SKM-1 (cell line): ENCODE measurements around the gene ADARB2.

ENCODE experiments used
- DNase-seq: peaks from one replicate; lab custom pipeline; 2025; ENCODE audit not compliant: unreplicated experiment; lab: John Stamatoyannopoulos, UW

ADARB2 gene

DNA sequence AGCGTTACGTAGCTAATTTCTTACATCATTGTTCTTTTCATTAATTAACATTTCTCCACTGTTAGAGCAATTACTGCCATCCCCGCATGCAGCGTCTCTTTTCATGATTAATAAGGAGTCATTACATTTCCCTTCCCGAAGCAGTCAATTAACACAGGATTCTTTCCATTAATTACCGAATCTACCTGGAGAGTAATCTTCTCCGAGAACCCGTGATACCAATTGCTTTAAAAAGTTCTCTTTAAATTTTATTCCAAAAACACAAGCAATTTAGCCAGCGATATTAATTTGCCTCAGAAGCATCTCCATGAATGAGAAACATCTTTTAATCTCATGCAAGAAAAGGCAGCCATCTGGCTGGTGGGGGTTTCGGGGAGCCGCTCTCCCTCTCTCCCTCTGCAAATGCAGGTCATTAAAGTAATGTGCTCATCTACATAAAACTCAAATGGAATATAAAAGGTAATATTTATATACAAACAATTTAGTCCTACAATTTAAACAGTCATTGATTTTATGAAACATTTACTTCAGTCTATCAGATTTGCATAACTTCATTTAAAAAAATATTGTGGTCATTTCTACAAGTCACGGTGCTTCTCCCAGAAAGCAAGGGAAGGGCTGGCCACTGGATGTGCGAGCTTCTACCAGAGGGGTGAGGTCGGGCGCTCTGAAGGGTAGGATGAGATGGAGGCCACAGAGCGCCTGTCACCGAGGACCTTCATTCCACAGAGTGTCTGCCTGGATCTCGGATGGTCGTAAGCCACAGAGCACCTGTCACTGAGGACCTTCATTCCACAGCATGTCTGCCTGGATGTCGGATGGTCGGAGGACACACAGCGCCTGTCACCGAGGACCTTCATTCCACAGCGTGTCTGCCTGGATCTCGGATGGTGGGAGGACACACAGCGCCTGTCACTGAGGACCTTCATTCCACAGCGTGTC lies 536.2 kb downstream of the ADARB2 start:
- no peak for DNase-seq

- no peak for DNase-seq
Measured at GRCh38 chr10:1199897-1200721, 537.2 kb downstream of the ADARB2 start.

GRCh38 chr10:1199345-1199673 lies 538.0 kb downstream of the ADARB2 start:
- DNase-seq, result no peak

GRCh38 chr10:1198453-1199344 lies 538.6 kb downstream of the ADARB2 start:
- no peak for DNase-seq

DNA sequence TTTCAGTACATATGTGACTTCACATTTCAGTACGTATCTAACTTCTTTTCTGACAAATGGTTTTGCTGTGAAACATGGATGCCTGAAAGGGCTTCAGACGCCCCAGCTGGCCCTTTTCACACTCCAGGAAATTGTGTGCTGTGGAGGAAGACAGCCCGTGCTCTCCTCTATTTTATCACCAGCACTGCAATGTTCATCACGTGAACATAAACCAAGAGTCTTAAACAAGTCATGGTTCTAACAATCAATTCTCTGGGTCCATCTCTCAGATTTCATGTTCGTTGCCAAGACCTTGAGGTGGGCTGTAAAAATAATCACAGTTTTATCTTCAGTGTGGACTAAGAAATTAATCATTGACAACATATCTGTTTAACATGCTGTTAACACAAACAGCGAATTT lies 539.9 kb downstream of the ADARB2 start:
- no peak for DNase-seq

DNA sequence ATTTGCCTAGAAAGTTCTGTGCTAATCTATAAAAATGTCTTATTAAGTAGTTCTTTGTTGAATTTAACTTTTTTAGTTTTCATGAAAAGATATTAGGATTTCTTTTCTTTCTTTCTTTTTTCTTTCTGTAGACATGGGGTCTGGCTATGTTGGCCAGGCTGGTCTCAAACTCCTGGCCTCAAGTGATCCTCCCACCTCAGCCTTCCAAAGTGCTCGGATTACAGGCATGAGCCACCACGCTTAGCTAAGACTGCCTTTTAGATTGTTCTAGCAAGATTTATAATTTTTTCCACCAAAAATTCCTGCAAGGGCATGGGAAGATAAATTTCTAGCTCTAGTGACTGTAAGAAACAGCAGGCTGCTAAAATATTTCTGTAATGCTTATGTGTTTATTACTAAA lies 540.7 kb downstream of the ADARB2 start:
- DNase-seq, result no peak

DNA sequence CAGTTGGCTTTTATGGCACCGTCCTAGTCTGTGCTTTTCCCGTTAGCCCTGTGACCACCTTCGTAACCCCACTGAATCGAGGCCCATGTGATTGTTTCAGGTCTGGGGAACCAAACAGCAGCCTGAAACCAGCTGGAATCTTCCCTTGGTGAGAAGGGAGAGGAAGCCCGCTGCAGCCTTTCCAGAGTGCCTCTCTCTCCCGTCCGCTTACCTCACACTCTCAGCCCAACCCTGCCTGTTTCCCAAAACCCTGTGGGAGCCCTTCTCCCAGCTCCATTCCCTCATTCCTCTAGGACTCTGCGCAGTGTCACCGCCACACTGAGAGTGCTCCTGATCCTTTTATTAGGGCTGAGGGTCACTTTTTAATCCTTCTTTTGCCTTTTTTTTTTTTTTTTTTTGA lies 541.5 kb downstream of the ADARB2 start:
- no peak for DNase-seq

- no peak for DNase-seq
Measured at GRCh38 chr10:1194161-1194560, 543.2 kb downstream of the ADARB2 start.

GRCh38 chr10:1193561-1193960 lies 543.8 kb downstream of the ADARB2 start:
- no peak for DNase-seq

- DNase-seq, result no peak
Measured at GRCh38 chr10:1191752-1192151, 545.6 kb downstream of the ADARB2 start.

DNA sequence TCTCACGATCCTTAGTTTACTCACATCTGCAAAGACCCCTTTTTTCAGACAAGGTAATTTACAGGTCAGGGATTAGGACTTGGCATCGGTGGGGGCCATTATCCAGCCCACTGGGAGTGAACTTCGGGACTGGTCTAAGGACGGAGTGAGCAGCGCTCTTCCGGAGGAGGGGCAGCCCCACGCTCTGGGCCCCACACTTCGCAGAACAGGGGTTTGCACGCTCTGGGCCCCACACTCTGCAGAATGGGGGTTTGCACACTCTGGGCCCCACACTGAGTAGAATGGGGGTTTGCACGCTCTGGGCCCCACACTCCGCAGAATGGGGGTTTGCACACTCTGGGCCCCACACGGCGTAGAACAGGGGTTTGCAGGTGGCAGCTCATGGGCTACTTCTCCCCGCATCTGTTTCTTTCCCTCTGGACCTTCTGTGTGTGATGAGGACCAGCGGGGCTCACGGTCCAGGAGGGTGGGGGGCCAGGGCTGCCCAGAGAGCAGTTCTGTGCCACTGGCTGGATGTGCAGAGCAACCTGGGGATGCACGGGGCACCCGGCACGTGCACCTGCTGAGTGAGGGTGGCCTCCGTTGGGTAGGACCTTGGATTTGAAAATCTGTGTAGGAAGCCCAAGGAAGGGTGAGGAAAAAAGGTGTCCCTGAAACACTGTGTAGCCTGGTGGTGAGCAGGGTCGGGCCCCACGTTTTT lies 546.4 kb downstream of the ADARB2 start:
- no peak for DNase-seq

DNA sequence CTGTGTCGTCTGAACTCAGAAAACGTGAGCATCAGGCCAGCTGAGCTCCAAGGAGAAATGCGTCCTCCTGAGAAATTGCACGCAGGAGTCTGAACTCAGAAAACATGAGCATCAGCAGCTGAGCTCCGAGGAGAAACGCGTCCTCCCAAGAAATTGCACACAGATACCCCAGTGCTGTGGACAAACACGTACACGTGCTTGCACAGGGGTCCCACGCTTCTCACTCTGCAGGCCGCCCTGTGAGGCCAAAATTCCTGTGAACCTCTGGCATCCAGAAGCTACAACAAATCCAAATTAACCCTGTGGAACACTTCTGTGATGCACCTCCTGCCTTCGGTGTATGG lies 547.3 kb downstream of the ADARB2 start:
- no peak for DNase-seq

- DNase-seq, result no peak
Measured at GRCh38 chr10:1189166-1190051, 547.9 kb downstream of the ADARB2 start.

DNA sequence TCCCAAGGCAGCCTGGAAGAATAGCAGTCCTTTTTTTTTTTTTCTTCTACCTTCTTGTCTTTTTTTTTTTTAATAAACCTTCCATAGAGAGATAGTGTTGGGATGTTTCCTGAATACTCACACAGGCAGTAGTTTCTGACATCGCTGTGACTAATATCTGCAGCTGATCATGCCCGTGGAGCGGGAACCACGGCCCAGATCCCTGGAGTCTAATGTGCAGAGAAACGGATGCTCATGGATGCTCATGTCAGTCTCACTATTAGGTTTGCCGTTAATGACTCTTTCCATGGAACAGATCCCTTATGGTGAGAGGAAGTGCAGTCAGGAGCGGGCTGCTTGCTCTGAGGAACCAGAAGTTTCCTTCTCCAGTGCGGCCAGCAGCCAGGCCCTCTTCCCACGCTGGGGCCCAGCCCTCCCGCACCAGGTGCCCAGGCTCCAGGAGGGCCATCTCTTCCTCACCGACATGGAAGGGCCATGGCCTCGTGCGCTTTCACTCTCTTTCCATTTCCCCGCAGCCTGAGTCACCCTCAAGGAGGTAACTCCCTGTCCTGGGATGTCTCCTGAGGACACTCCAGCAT lies 548.7 kb downstream of the ADARB2 start:
- no peak for DNase-seq

DNA sequence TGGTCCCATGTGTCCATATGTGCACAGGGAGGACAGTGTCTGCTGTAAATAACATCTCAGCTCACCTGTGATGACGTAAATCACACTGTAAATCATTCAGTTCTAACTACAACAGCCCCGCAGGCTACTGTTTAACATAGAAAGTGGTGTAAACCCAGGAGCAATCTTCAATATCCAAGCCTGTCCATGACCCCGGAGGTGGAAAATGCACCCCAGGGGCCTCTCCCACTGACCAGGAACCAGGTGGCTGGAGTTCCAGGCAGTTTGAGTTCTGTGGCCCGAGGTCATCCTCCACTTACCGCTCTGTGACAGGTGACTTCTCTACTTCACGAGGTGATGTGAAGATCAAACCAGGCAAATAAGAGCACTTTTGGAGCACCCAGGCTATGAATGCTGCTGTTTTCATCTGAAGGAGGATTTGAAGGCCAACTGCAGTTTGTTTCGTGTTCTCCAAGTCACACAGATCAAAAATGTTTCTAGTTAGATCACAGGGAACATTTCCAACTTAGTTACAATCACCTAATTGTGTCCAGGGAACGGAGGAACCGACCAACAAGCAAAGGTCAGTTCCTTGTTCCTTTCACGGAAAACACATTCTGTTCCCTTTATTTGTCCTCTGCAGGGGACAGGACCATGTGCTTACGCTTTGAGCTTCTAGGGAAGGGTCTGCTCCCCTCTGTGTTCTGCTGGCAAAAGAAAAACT lies 549.3 kb downstream of the ADARB2 start:
- no peak for DNase-seq

DNA sequence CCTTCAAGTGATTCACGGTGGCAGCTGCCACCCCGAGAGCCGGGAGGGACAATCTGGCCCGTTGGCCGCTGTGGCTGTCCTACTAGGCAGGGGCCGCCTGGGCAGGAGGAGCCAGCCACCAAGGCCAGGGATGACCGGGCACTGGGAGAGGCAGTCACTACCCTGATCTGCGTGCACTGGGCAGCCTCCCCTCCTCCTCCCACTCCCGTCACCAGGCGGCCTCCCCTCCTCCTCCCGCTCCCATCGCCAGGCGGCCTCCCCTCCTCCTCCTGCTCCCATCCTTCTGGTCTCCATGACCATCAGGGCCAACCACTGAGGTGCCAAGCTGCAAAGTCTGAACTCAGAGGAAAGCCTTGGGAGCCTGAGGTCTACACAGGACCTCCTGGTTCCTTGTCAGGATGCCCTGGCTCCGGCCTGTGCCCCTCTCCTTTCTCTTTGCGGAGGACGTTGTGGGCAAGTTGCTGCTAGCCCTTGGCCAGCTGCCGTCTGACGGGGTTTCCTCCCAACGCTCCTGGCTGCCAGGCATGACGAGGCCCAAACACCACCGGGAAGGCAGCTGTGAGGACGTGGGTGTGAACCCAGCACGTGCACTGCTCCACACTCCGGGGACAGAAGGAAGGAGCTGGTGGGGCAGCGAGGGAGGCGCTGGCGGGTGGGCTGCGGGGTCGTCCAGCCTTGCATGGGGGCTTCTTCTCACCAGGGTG lies 550.0 kb downstream of the ADARB2 start:
- DNase-seq, result no peak

- DNase-seq, result no peak
Measured at GRCh38 chr10:1186683-1186990, 550.7 kb downstream of the ADARB2 start.

GRCh38 chr10:1185911-1186682 lies 551.2 kb downstream of the ADARB2 start:
- DNase-seq, result no peak
